Diencephalon (tissue), 1 donor: ENCODE data around the gene ZNF286A. TPM values are rescaled to one million over a fixed set of nuclear protein-coding genes. Genes with fewer than 3 reads are reported as not detected.

Experiments
- small RNA-seq: library from RNA; depleted of rRNA; stranded (forward); fragments of <200 nt; gene quantifications from one replicate; pipeline ENCODE3, GENCODE V24; 2014
- total RNA-seq: library from RNA; depleted of rRNA; stranded (reverse); fragments of >200 nt; gene quantifications from one replicate; pipeline ENCODE4 v1.2.3, GENCODE V29; 2014

ZNF286A gene
- total RNA-seq = 108 TPM

DNA sequence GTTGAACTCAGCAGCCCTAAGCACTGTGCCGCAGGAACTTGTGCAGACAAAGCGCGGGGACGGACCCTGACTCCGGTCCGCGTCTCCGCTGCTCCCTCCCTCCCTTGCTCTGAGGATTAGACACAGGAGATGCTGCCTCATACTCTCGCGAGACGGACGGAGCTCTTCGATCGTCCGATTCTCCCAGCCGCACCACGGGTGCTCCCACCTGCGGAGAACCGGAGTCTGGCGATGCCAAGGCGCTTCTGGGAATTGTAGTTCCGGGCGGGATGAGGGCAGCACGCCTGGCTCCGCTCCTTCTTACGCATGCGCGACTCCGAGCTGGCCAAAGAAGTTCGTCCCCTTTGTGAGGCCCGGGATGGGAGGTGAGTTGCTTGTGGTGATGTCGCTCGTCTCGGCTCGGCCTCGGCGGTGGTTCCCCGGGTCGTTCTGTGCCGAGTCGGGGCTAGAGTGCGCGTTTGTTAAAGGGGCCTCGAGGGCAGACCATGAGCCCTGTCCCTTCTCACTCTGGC is at the start of gene ZNF286A:
Gene ZNF286A, plus strand, starts transcription at position 340 of the 512 bp plus-strand sequence. CDS start 578 bp downstream, outside the sequence.

GRCh38 chr17:15683824-15684478 is 15.6 kb upstream of the ZNF286A start, which contains the start of gene TRIM16:
TSS of gene TRIM16 (minus strand) at chr17:15684311. CDS start at chr17:15651609, 32,702 bp downstream.

GRCh38 chr17:15731900-15732299 is 32.3 kb downstream of the ZNF286A start, which contains the start of gene TBC1D26:
TSS of gene TBC1D26 (plus strand) at chr17:15732283. CDS start at chr17:15735349, 3,066 bp downstream.

Small RNAs within 50 kb of the gene (small RNA-seq; reads per million reads assigned to genes)
- not detected for gene ZNF29P

Other genes starting within 250 kb of the ZNF286A start
- 17.1 TPM for gene CDRT4, start 232.1 kb upstream of the ZNF286A start, total RNA-seq
- gene TVP23C, start 136.3 kb upstream of the ZNF286A start, total RNA-seq = 46.4 TPM
- gene FBXW10B, start 80.0 kb upstream of the ZNF286A start, total RNA-seq = 0.69 TPM
- gene TRIM16, start 15.4 kb upstream of the ZNF286A start, total RNA-seq = 50.1 TPM
- 0.23 TPM for gene TBC1D26, start 32.5 kb downstream of the ZNF286A start, total RNA-seq
- 4.4 TPM for gene ADORA2B, start 245.4 kb downstream of the ZNF286A start, total RNA-seq